ENCODE measurements around the gene EHMT2.
"Not testable (repeated sequence)": the region's sequence is repeated elsewhere in the genome, so short reads cannot be mapped to it uniquely, and the experiment has no call there.

The EHMT2 gene

DNA sequence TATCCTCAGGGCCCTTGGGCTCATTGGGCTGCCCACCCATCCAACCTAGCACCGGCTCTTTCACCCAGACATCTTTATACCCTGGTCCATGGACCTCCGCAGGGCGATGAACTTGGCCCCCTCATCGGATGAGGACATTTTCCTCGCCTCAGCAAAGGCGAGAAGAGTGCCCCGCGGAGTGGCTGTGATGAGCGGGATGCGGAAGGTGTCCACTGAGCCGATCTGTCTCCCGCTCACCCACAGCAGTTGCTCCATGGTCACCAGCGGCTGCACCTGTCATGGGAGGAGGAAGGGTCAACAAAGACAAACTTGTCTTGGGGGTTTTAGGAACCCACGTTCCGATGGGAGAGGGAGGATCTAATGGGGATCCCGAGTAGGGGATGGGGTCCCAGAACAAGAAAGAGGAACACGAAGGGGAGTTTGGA is 35.6 kb downstream of the EHMT2 start:
- TF ChIP-seq POLR2AphosphoS5 (IDR thresholded peaks at IDR 0.05; ENCODE audit: low read depth, low read length): no peak
- TF ChIP-seq TAF1 (IDR thresholded peaks at IDR 0.05; ENCODE audit: borderline replicate concordance, low read depth, low read length): no peak
- no peak for TF ChIP-seq POLR2A (IDR thresholded peaks at IDR 0.05; ENCODE audit: low read depth, low read length)
- FAIRE-seq: no peak

DNA sequence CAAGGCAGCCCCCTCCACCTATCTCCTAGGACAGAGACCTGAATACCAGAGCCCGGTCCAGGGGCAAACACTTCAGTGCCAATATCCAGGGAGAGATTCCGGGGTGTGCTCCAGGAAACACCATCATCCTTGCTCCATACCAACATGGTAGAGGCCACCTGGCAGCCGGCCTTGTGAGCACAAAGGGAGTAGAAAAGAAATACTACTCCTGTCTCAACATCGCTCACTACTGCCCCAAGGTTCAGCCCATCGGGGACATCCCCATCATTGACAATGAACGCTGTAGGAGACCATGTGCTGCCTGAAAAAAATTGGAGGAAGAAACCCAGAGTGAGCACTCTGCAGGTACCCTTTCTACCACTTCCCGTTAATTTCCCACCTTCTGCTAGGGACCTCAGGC is 36.3 kb downstream of the EHMT2 start:
- no peak for TF ChIP-seq TAF1 (IDR thresholded peaks at IDR 0.05; ENCODE audit: borderline replicate concordance, low read depth, low read length)
- TF ChIP-seq POLR2AphosphoS5 (IDR thresholded peaks at IDR 0.05; ENCODE audit: low read depth, low read length): no peak
- TF ChIP-seq POLR2A (IDR thresholded peaks at IDR 0.05; ENCODE audit: low read depth, low read length): no peak
- no peak for FAIRE-seq
- no peak for DNase-seq (ENCODE audit: insufficient read length)

More for the DNA sequence above, 35.6 kb downstream of the EHMT2 start:
- DNase-seq (ENCODE audit: insufficient read length): no peak

DNA sequence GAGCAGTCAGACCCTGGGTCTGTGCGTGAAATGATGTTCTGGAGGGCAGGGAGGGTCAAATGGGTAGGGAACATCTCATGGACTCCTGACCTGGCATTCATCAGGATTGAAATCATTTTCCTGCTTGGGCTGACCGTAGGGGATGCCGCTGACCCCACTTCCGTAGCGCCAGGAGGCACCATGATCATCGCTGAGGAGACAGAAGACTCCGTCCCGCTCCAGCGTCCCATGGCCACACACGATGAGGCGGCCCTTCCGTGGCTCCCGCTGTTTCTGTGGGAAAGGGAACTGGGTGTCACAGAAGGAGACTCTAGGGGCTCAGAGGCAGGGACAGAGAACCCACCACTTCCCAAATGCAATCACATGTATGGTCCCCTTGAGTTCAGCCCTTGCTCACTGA is 37.1 kb downstream of the EHMT2 start:
- DNase-seq (ENCODE audit: insufficient read length): no peak
- no peak for TF ChIP-seq TAF1 (IDR thresholded peaks at IDR 0.05; ENCODE audit: borderline replicate concordance, low read depth, low read length)
- FAIRE-seq: no peak

DNA sequence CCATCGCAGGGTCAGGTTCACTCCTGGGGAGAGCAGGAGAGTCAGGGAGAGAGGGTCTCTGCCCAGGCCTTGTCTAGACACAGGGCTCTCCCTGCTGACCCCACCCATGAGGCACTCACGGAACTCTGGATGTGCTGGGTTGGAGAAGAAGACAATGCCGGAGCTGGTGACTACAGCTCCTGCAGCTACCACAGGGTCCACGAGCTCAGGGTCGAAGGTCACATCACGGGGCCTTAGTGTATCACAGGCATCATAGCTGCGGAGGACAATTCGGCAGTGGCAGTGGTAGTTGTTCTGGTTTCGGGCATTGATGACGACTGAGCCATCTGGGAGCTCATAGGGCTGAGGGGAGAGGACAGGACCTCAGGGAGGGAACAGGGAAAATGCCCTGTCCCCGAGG is 37.6 kb downstream of the EHMT2 start:
- FAIRE-seq (no peak), DNase-seq (ENCODE audit: insufficient read length) (no peak)
- TF ChIP-seq TAF1 (IDR thresholded peaks at IDR 0.05; ENCODE audit: borderline replicate concordance, low read depth, low read length) (no peak), POLR2AphosphoS5 (IDR thresholded peaks at IDR 0.05; ENCODE audit: low read depth, low read length) (no peak), POLR2A (IDR thresholded peaks at IDR 0.05; ENCODE audit: low read depth, low read length) (no peak)

DNA sequence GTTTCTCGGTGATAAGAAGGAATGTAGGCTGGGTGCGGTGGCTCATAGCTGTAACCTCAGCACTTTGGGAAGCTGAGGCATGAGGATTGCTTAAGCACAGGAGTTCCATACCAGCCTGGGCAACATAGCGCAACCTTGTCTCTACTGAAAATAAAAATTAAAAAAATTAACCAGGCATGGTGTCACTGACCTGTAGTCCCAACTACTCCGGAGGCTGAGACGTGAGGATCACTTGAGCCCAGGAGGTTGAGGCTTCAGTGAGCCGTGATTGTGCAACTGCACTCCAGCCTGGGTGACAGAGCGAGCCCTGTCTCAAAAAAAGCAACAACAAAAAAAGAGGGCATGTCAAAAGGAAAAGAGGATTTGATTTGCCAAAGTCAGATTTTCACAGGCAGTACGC is 38.8 kb downstream of the EHMT2 start:
- DNase-seq (ENCODE audit: insufficient read length) (no peak), FAIRE-seq (no peak)
- no peak for TF ChIP-seq POLR2A (IDR thresholded peaks at IDR 0.05; ENCODE audit: low read depth, low read length)
- no peak for TF ChIP-seq TAF1 (IDR thresholded peaks at IDR 0.05; ENCODE audit: borderline replicate concordance, low read depth, low read length)
- no peak for TF ChIP-seq POLR2AphosphoS5 (IDR thresholded peaks at IDR 0.05; ENCODE audit: low read depth, low read length)

DNA sequence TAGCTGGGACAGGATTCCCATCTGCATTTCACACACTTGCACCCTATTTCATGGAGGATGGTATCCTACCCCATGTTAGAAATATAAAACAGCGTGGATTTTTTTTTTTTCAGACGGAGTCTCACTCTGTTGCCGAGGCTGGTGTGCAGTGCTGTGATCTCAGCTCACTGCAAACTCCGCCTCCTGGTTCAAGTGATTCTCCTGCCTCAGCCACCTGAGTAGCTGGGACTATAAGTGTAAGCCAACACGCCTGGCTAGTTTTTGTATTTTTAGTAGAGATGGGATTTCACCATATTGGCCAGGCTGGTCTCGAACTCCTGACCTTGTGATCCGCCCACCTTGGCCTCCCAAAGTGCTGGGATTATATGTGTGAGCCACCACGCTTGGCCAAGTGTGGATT is 39.7 kb downstream of the EHMT2 start:
- DNase-seq (ENCODE audit: insufficient read length); FAIRE-seq: not testable (repeated sequence)

DNA sequence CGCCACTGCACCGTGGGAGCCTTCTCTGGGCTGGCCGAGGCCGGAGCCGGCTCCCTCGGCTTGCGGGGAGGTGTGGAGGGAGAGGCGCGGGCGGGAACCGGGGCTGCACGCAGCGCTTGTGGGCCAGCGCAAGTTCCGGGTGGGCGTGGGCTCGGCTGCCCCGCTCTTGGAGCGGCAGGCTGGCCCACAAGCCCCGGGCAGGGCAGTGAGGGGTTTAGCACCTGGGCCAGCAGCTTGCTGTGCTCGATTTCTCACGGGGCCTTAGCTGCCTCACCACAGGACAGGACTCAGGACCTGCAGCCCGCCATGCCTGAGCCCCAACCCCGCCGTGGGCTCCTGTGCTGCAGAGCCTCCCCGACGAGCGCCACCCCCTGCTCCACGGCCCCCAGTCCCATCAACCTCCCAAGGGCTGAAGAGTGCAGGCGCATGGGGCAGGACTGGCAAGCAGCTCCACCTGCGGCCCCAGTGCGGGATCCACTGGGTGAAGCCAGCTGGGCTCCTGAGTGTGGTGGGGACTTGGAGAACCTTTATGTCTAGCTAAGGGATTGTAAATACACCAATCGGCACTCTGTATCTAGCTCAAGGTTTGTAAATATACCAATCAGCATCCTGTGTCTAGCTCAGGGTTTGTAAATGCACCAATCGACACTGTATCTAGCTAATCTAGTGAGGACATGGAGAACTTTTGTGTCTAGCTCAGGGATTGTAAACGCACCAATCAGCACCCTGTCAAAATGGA is 45.3 kb downstream of the EHMT2 start:
- not testable (repeated sequence) for FAIRE-seq

DNA sequence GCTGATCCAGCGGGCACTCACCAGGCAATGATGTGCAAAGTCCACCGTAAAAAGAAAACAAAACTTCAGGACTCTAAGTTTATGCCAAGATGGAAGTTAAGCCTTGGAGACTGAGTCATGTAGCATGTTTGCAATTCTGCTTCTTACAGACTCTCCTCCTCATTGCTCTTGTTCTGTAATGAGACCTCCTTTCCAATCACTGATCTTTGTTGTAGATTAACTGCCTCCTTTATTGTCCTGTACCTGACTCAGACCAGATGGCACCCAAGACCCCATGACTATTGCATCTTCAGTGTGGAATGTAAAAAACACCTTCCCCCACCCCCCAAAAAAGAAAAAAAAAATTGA is 46.0 kb downstream of the EHMT2 start:
- TF ChIP-seq POLR2A (IDR thresholded peaks at IDR 0.05; ENCODE audit: low read depth, low read length) (no peak), POLR2AphosphoS5 (IDR thresholded peaks at IDR 0.05; ENCODE audit: low read depth, low read length) (no peak), TAF1 (IDR thresholded peaks at IDR 0.05; ENCODE audit: borderline replicate concordance, low read depth, low read length) (no peak)
- FAIRE-seq (no peak), DNase-seq (ENCODE audit: insufficient read length) (no peak)

More for the DNA sequence above, 45.3 kb downstream of the EHMT2 start:
- DNase-seq (ENCODE audit: insufficient read length): not testable (repeated sequence)

DNA sequence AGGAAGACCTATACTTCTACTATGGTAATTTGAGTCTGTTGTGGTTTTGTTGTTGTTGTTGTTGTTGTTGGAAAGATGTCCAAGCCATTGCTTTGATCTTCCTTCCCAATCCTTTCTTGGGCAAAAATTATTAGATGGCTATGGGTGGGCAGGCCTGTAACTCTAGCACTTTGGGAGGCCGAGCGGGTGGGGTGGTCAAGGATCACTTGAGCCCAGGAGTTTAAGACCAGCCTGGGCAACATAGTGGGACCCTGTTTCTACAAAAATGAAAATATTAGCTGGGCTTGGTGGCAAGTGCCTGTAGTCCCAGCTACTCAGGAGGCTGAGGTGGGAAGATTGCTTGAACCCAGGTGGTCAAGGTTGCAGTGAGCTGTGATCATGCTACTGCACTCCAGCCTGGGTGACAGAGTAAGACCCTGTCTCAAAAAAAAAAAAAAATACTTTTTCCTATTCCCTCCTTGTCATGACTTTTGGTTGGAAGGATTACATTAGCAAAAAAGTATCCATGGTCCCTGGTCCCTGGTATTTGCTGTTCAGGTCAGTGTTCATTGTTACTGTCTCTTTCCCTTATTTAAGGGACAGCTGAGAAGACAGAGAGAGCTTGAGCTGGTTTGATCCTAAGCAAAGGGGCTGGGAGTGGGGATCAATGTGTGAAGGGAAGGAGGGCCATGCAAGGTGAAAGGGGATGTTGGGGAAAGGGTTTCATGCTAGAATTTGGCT is 46.6 kb downstream of the EHMT2 start:
- DNase-seq (ENCODE audit: insufficient read length) (no peak), FAIRE-seq (no peak)
- no peak for TF ChIP-seq POLR2A (IDR thresholded peaks at IDR 0.05; ENCODE audit: low read depth, low read length)
- no peak for TF ChIP-seq TAF1 (IDR thresholded peaks at IDR 0.05; ENCODE audit: borderline replicate concordance, low read depth, low read length)
- TF ChIP-seq POLR2AphosphoS5 (IDR thresholded peaks at IDR 0.05; ENCODE audit: low read depth, low read length): no peak

DNA sequence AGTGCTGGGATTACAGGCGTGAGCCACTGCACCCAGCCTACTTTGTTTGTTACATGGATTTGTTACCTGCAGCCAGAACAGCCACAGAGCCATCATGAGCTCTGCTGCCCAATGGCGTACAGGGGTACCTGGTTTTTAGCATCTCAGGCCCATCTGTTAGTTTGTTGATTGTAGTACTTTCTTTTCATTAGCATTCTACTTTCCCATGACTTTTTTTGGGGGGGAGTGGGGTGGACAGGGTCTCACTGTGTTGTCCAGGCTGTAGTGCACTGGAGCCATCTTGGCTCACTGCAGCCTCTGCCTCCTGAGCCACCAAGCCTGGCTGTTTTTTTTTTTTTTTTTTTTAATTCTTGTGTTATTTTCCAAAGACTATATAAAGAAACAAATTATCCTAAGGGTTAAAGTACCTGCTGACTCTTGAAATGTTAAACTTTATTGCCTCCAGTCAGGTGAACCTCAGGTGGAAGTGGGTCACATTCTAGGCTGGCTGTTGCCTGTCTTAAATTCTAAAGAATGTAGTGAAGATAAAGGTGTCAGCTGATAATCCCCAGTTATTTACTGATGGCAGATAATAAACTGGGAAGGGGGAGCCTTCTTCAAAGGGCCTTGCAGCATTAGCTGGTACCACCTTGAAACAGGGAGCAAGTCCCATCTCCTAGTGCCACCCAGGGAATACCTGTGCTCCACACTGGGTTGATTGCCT is 50.1 kb downstream of the EHMT2 start:
- DNase-seq (ENCODE audit: insufficient read length) (no peak), FAIRE-seq (no peak)
- TF ChIP-seq POLR2A (IDR thresholded peaks at IDR 0.05; ENCODE audit: low read depth, low read length) (no peak), POLR2AphosphoS5 (IDR thresholded peaks at IDR 0.05; ENCODE audit: low read depth, low read length) (no peak), TAF1 (IDR thresholded peaks at IDR 0.05; ENCODE audit: borderline replicate concordance, low read depth, low read length) (no peak)

DNA sequence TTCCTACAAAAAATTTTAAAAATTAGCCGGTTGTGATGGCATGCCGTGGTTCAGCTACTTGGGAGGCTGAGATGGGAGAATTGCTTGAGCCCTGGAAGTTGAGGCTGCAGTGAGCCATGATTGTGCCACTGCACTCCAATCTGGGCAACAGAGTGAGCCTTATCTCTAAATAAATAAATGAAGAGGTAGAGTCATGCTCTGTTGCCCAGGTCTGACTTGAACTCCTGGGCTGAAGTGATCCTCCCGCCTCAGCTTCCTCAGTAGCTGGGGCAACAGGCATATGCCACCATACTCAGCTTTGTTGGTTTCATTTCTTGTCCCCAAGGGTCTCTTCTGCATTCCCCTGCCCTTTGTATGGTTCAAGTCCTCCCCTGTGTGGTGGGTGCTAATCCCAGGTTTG is 53.0 kb downstream of the EHMT2 start:
- FAIRE-seq (no peak), DNase-seq (ENCODE audit: insufficient read length) (no peak)
- TF ChIP-seq POLR2AphosphoS5 (IDR thresholded peaks at IDR 0.05; ENCODE audit: low read depth, low read length): no peak
- TF ChIP-seq TAF1 (IDR thresholded peaks at IDR 0.05; ENCODE audit: borderline replicate concordance, low read depth, low read length): no peak
- TF ChIP-seq POLR2A (IDR thresholded peaks at IDR 0.05; ENCODE audit: low read depth, low read length): no peak

DNA sequence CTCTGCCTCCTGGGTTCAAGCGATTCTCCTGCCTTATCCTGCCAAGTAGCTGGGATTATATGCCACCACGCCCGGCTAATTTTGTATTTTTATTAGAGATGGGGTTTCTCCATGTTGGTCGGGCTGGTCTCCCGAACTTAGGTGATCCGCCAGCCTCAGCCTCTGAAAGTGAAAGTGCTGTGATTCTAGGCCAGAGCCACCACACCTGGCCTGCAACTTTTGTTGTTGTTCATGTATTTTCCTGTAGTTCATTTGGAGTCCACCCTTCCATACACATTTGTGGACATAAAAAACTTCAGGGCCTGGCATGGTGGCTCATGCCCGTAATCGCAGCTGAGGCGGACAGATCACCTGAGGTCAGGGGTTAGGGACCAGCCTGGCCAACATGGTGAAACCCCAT is 55.4 kb downstream of the EHMT2 start:
- TF ChIP-seq POLR2A (IDR thresholded peaks at IDR 0.05; ENCODE audit: low read depth, low read length): no peak
- no peak for TF ChIP-seq TAF1 (IDR thresholded peaks at IDR 0.05; ENCODE audit: borderline replicate concordance, low read depth, low read length)
- TF ChIP-seq POLR2AphosphoS5 (IDR thresholded peaks at IDR 0.05; ENCODE audit: low read depth, low read length): no peak
- FAIRE-seq: no peak
- DNase-seq (ENCODE audit: insufficient read length): no peak

DNA sequence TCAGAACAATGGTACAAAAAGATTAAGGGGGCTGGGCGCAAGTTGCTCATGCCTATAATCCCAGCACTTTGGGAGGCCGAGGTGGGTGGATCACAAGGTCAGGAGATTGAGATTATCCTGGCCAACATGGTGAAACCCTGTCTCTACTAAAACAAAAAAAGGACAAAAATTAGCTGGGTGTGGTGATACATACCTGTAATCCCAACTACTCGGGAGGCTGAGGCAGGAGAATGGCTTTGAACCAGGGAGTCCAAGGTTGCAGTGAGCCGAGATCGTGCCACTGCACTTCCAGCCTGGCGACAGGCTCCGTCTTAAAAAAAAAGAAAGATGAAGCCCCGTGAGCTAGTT is 57.7 kb downstream of the EHMT2 start:
- DNase-seq (ENCODE audit: insufficient read length); FAIRE-seq: not testable (repeated sequence)

All from GM12892 (cell line).